Adipocyte (in vitro differentiated cells): Measurements from ENCODE around the gene PCDHA3.
"Not testable (repeated sequence)": the region's sequence is repeated elsewhere in the genome, so short reads cannot be mapped to it uniquely, and the experiment has no call there.

Experiments used
- DNase-seq: peaks from one replicate; pipeline ENCODE4 v3.0.0-alpha.2; 2015; ENCODE audit warnings: low read depth
- H3K27me3 ChIP-seq: replicated peaks from 2 replicates; pipeline ENCODE4 v1.7.0; 2013; ENCODE audit warnings: mild to moderate bottlenecking, low read length, moderate library complexity; ENCODE audit not compliant: control insufficient read depth, insufficient read depth
- H3K36me3 ChIP-seq: 2 replicates; pipeline ENCODE4 v1.7.0; 2013; ENCODE audit warnings: low read length, mild to moderate bottlenecking, moderate library complexity; ENCODE audit not compliant: control insufficient read depth, insufficient read depth, severe bottlenecking
- H3K4me1 ChIP-seq: 2 replicates; pipeline ENCODE4 v1.7.0; 2013; ENCODE audit warnings: mild to moderate bottlenecking, low read length, moderate library complexity; ENCODE audit not compliant: control insufficient read depth, insufficient read depth
- H3K4me3 ChIP-seq: 2 replicates; pipeline ENCODE4 v1.7.0; 2013; ENCODE audit warnings: mild to moderate bottlenecking, low read length, moderate library complexity
- H3K9ac ChIP-seq: 2 replicates; pipeline ENCODE4 v1.7.0; 2013; ENCODE audit warnings: mild to moderate bottlenecking, low read length, moderate library complexity
- H3K9me3 ChIP-seq: 2 replicates; pipeline ENCODE4 v1.7.0; 2013; ENCODE audit warnings: mild to moderate bottlenecking, low read length, moderate library complexity; ENCODE audit not compliant: control insufficient read depth

PCDHA3 gene

DNA sequence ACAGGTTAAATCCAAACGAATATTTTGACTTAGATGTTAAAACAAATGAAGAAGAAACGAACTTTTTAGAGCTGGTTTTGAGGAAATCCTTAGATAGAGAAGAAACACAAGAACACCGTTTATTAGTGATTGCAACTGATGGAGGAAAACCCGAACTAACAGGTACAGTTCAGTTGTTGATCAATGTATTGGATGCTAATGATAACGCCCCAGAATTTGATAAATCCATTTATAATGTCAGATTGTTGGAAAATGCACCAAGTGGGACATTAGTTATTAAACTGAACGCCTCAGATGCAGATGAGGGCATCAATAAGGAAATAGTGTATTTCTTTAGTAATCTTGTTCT lies 21.4 kb downstream of the PCDHA3 start:
- no peak for DNase-seq
- Histone ChIP-seq H3K9me3 (peaks cover 6% of the 10 kb centered on the region), H3K4me3 (no peak overlapping the region), H3K9ac (no peak overlapping the region), H3K27me3 (no peaks in the 10 kb centered on the region), H3K36me3 (no peaks in the 10 kb centered on the region), H3K4me1 (no peaks in the 10 kb centered on the region)

DNA sequence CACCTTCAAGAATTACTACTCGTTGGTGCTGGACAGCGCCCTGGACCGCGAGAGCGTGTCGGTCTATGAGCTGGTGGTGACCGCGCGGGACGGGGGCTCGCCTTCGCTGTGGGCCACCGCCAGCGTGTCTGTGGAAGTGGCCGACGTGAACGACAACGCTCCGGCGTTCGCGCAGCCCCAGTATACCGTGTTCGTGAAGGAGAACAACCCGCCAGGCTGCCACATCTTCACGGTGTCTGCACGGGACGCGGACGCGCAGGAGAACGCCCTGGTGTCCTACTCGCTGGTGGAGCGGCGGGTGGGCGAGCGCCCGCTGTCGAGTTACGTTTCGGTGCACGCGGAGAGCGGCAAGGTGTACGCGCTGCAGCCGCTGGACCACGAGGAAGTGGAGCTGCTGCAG lies 22.1 kb downstream of the PCDHA3 start:
- H3K4me1 ChIP-seq, H3K4me3 ChIP-seq, H3K36me3 ChIP-seq, H3K9me3 ChIP-seq, H3K27me3 ChIP-seq, H3K9ac ChIP-seq, DNase-seq: not testable (repeated sequence)

DNA sequence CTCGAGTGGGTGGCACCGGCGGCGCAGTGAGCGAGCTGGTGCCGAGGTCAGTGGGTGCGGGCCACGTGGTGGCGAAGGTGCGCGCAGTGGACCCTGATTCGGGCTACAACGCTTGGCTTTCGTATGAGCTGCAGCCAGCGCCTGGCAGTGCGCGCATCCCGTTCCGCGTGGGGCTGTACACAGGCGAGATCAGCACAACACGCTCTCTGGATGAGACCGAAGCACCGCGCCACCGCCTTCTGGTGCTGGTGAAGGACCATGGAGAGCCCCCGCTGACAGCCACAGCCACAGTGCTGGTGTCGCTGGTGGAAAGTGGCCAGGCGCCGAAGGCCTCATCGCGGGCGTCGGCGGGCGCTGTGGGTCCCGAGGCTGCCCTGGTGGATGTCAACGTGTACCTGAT lies 22.6 kb downstream of the PCDHA3 start:
- H3K9me3 ChIP-seq, result peaks cover 2% of the 10 kb centered on the region
- no peaks in the 10 kb centered on the region for H3K4me1 ChIP-seq
- no peak for DNase-seq
- H3K9ac ChIP-seq, result no peak overlapping the region
- no peaks in the 10 kb centered on the region for H3K36me3 ChIP-seq
- H3K4me3 ChIP-seq, result no peak overlapping the region
- no peaks in the 10 kb centered on the region for H3K27me3 ChIP-seq

DNA sequence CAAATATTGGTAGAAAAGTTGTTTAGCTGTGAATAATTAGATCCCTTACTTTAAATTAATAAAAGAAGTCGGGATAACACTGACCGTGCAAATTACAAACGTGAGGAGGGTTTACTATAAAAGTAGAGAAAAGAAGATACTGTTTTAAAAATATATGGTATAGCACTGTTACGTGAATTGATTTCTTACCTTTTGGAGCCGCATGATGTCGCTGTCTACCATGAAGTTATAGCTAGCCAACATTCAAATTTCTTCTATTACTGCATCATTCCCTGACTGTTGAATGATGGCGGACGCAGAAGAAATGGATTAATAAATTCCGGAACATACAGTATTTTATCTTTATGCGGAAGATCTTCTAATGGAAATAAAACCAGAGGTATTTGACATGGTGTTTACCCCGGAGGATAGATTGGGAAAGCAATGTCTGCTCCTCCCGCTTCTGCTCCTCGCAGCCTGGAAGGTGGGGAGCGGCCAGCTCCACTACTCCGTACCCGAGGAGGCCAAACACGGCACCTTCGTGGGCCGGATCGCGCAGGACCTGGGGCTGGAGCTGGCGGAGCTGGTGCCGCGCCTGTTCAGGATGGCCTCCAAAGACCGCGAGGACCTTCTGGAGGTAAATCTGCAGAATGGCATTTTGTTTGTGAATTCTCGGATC lies 27.0 kb downstream of the PCDHA3 start, which contains the start of gene PCDHA6:
PCDHA6 (plus strand) TSS at position 257 of the 658 bp plus-strand sequence; CDS start at position 389, 132 bp downstream.
- Histone ChIP-seq H3K4me3 (peak within 1 kb of the TSS; percentile 69), H3K27me3 (no peaks in the 10 kb centered on the region), H3K9ac (no peak within 1 kb of the TSS), H3K36me3 (no peaks in the 10 kb centered on the region), H3K9me3 (peaks cover 8% of the 10 kb centered on the region), H3K4me1 (no peaks in the 10 kb centered on the region)
- peak; percentile 28 for DNase-seq

DNA sequence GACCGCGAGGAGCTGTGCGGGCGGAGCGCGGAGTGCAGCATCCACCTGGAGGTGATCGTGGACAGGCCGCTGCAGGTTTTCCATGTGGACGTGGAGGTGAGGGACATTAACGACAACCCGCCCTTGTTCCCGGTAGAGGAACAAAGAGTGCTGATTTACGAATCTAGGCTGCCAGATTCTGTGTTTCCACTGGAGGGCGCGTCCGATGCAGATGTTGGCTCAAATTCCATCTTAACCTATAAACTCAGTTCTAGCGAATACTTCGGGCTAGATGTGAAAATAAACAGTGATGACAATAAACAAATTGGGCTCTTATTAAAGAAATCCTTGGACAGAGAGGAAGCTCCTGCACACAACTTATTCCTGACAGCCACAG lies 27.5 kb downstream of the PCDHA3 start:
- no peak for DNase-seq
- Histone ChIP-seq H3K36me3 (no peaks in the 10 kb centered on the region), H3K27me3 (no peaks in the 10 kb centered on the region), H3K9ac (no peak overlapping the region), H3K4me3 (peak overlapping the region; percentile 69), H3K9me3 (peaks cover 8% of the 10 kb centered on the region), H3K4me1 (no peaks in the 10 kb centered on the region)

DNA sequence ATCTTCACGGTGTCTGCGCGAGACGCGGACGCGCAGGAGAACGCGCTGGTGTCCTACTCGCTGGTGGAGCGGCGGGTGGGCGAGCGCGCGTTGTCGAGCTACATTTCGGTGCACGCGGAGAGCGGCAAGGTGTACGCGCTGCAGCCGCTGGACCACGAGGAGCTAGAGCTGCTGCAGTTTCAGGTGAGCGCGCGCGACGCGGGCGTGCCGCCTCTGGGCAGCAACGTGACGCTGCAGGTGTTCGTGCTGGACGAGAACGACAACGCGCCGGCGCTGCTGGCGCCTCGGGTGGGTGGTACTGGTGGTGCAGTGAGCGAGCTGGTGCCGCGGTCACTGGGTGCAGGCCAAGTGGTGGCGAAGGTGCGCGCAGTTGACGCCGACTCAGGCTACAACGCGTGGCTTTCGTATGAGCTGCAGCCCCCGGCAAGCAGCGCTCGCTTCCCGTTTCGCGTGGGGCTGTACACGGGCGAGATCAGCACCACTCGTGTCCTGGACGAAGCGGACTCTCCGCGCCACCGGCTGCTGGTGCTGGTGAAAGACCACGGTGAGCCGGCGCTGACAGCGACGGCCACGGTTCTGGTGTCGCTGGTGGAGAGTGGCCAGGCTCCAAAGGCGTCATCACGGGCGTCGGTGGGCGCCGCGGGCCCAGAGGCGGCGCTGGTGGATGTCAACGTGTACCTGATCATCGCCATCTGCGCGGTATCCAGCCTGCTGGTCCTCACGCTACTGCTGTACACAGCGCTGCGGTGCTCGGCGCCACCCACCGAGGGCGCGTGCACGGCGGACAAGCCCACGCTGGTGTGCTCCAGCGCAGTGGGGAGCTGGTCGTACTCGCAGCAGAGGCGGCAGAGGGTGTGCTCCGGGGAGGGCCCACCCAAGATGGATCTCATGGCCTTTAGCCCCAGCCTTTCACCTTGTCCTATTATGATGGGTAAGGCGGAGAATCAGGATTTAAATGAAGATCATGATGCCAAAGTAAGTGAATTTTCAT lies 28.9 kb downstream of the PCDHA3 start:
- H3K27me3 ChIP-seq, H3K9ac ChIP-seq, H3K9me3 ChIP-seq, H3K36me3 ChIP-seq, H3K4me3 ChIP-seq, H3K4me1 ChIP-seq, DNase-seq: not testable (repeated sequence)

DNA sequence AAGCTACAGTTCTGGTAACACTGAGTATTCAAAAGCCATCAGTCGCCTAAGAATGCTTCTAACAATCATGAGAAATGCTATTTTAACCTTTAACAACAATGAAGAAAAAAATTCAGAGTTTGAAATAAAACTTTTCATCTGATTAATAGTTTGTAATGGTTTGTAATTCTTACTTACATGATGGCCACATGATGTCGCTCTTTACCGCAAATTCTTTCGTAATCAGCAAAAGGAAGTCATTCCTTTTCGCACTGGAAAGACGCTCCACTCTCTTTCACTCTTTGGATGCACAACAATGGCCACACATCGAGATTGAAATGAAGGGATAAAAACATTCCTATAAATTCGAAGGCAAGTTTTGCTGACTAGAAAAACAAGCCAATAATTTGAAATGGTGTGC lies 33.1 kb downstream of the PCDHA3 start, which contains the start of gene PCDHA7:
PCDHA7 (plus strand) TSS at position 277 of the 400 bp plus-strand sequence; CDS start at position 392, 115 bp downstream.
- Histone ChIP-seq H3K4me3 (peak within 1 kb of the TSS; percentile 71), H3K9ac (no peak within 1 kb of the TSS), H3K27me3 (no peaks in the 10 kb centered on the region), H3K36me3 (no peaks in the 10 kb centered on the region), H3K9me3 (peaks cover 7% of the 10 kb centered on the region), H3K4me1 (no peaks in the 10 kb centered on the region)
- peak; percentile 30 for DNase-seq

DNA sequence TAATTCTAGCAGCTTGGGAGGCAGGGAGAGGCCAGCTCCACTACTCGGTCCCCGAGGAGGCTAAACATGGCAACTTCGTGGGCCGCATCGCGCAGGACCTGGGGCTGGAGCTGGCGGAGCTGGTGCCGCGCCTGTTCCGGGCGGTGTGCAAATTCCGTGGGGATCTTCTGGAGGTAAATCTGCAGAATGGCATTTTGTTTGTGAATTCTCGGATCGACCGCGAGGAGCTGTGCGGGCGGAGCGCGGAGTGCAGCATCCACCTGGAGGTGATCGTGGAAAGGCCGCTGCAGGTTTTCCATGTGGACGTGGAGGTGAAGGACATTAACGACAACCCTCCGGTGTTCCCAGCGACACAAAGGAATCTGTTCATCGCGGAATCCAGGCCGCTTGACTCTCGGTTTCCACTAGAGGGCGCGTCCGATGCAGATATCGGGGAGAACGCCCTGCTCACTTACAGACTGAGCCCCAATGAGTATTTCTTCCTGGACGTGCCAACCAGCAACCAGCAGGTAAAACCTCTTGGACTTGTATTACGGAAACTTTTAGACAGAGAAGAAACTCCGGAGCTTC lies 33.7 kb downstream of the PCDHA3 start:
- not testable (repeated sequence) for H3K4me1 ChIP-seq, H3K36me3 ChIP-seq, H3K27me3 ChIP-seq, DNase-seq, H3K9me3 ChIP-seq, H3K9ac ChIP-seq
- peak overlapping the region; percentile 71 for H3K4me3 ChIP-seq

DNA sequence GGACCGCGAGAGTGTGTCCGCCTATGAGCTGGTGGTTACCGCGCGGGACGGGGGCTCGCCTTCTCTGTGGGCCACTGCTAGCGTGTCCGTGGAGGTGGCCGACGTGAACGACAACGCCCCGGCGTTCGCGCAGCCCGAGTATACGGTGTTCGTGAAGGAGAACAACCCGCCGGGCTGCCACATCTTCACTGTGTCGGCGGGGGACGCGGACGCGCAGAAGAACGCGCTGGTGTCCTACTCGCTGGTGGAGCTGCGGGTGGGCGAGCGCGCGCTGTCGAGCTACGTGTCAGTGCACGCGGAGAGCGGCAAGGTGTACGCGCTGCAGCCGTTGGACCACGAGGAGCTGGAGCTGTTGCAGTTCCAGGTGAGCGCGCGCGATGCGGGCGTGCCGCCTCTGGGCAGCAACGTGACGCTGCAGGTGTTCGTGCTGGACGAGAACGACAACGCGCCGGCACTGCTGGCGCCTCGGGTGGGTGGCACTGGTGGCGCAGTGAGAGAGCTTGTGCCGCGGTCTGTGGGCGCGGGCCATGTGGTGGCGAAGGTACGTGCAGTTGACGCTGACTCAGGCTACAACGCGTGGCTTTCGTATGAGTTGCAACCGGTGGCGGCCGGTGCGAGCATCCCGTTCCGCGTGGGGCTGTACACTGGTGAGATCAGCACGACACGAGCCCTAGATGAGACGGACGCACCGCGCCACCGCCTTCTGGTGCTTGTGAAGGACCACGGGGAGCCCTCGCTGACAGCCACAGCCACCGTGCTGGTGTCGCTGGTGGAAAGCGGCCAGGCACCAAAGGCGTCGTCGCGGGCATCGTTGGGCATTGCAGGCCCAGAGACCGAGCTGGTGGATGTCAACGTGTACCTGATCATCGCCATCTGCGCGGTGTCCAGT lies 35.0 kb downstream of the PCDHA3 start:
- H3K9me3 ChIP-seq, result peaks cover 6% of the 10 kb centered on the region
- no peaks in the 10 kb centered on the region for H3K27me3 ChIP-seq
- no peaks in the 10 kb centered on the region for H3K4me1 ChIP-seq
- H3K36me3 ChIP-seq, result no peaks in the 10 kb centered on the region
- H3K9ac ChIP-seq, result no peak overlapping the region
- DNase-seq, result no peak
- no peak overlapping the region for H3K4me3 ChIP-seq

DNA sequence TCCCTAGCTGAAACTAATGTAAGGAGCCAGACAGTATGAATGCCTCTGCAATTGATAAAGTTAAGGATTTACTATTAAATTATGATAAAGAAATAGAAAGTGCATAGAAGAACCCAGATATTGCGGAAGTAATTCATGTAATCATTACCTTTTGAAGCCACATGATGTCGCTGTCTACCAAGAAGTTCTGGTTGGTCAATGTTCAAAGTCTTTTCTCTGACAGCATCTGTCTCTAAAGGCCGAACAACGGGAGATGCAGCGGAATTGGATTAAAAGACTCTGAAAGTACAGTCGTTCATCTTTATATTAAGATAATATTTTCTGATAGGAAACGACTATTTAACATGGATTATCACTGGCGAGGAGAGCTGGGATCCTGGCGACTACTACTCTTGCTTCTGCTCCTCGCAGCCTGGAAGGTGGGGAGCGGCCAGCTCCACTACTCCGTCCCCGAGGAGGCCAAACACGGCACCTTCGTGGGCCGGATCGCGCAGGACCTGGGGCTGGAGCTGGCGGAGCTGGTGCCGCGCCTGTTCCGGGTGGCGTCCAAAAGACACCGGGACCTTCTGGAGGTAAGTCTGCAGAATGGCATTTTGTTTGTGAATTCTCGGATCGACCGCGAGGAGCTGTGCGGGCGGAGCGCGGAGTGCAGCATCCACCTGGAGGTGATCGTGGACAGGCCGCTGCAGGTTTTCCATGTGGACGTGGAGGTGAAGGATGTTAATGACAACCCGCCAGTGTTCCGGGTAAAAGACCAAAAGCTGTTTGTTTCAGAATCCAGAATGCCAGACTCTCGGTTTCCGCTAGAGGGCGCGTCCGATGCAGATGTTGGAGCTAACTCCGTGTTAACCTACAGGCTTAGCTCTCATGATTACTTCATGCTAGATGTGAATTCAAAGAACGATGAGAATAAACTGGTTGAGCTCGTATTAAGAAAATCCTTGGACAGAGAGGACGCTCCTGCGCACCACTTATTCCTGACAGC lies 40.4 kb downstream of the PCDHA3 start, which contains the start of gene PCDHA8:
PCDHA8 (plus strand) TSS at position 210 of the 985 bp plus-strand sequence; CDS start at position 345, 135 bp downstream.
- H3K36me3 ChIP-seq, result no peaks in the 10 kb centered on the region
- peak; percentile 4 for DNase-seq
- H3K4me1 ChIP-seq, result no peaks in the 10 kb centered on the region
- no peak within 1 kb of the TSS for H3K9ac ChIP-seq
- no peak within 1 kb of the TSS for H3K4me3 ChIP-seq
- no peaks in the 10 kb centered on the region for H3K27me3 ChIP-seq
- H3K9me3 ChIP-seq, result peaks cover 4% of the 10 kb centered on the region
